Effector memory CD8-positive, alpha-beta T cell (primary cell): Measurements from ENCODE around the gene LZTS3.
A peak's percentile ranks its signal among the peaks of the same experiment; 100 is the strongest.
"Not testable (repeated sequence)": the region's sequence is repeated elsewhere in the genome, so short reads cannot be mapped to it uniquely, and the experiment has no call there.

Experiments
- ATAC-seq: fragments of 150-1000 bp; cut with Tn5 transposase; replicated peaks from 2 replicates; pipeline ENCODE4 v1.10.0; 2021; ENCODE audit warnings: mild to moderate bottlenecking, moderate library complexity
- DNase-seq, 3 experiments: peaks; one replicate each; pipeline ENCODE4 v3.0.0; 2021
- H3K27ac Mint-ChIP-seq, 2 donors: one replicate each; pipeline ENCODE4 v1.8.0; 2022; ENCODE audit warnings: mild to moderate bottlenecking in 2 of 2, mixed read lengths in 2 of 2, moderate library complexity in 2 of 2
- H3K27me3 Mint-ChIP-seq, 2 donors: one replicate each; pipeline ENCODE4 v1.8.0; 2022; ENCODE audit warnings: mixed read lengths in 2 of 2
- H3K36me3 Mint-ChIP-seq: one replicate; pipeline ENCODE4 v1.8.0; 2022; ENCODE audit warnings: mild to moderate bottlenecking, moderate library complexity, mixed read lengths; ENCODE audit not compliant: insufficient read depth
- H3K4me1 Mint-ChIP-seq, 2 donors: one replicate each; pipeline ENCODE4 v1.8.0; 2022; ENCODE audit warnings: low read depth in 2 of 2, mixed read lengths in 2 of 2
- H3K4me3 Mint-ChIP-seq, 2 donors: one replicate each; pipeline ENCODE4 v1.8.0; 2022; ENCODE audit warnings: mild to moderate bottlenecking in 2 of 2, mixed read lengths in 2 of 2, moderate library complexity in 2 of 2
- H3K9me3 Mint-ChIP-seq, 2 donors: one replicate each; pipeline ENCODE4 v1.8.0; 2022; ENCODE audit warnings: mixed read lengths in 2 of 2

The LZTS3 gene

GRCh38 chr20:3158968-3159431, 14.3 kb downstream of the LZTS3 start:
- H3K9me3 Mint-ChIP-seq, result no peaks in the 10 kb centered on the region
- peaks cover 35% of the 10 kb centered on the region for H3K36me3 Mint-ChIP-seq
- no peak for DNase-seq
- peak overlapping the region; percentile 97 to 98 for H3K4me3 Mint-ChIP-seq
- H3K27ac Mint-ChIP-seq, result peak overlapping the region; percentile 97 to 98
- peaks cover 41 to 52% of the 10 kb centered on the region in 2 donors for H3K4me1 Mint-ChIP-seq
- no peaks in the 10 kb centered on the region for H3K27me3 Mint-ChIP-seq
- peak; percentile 18 for ATAC-seq

- Mint-ChIP-seq H3K9me3 (no peaks in the 10 kb centered on the region), H3K4me1 (peaks cover 47 to 61% of the 10 kb centered on the region in 2 donors), H3K27me3 (no peaks in the 10 kb centered on the region), H3K36me3 (peaks cover 35% of the 10 kb centered on the region), H3K27ac (peak overlapping the region; percentile 84 to 85), H3K4me3 (peak overlapping the region; percentile 97 to 98)
- ATAC-seq (peak; percentile 4), DNase-seq (no peak)
These were observed 15.5 kb downstream of the LZTS3 start for GRCh38 chr20:3157817-3158216.

DNA sequence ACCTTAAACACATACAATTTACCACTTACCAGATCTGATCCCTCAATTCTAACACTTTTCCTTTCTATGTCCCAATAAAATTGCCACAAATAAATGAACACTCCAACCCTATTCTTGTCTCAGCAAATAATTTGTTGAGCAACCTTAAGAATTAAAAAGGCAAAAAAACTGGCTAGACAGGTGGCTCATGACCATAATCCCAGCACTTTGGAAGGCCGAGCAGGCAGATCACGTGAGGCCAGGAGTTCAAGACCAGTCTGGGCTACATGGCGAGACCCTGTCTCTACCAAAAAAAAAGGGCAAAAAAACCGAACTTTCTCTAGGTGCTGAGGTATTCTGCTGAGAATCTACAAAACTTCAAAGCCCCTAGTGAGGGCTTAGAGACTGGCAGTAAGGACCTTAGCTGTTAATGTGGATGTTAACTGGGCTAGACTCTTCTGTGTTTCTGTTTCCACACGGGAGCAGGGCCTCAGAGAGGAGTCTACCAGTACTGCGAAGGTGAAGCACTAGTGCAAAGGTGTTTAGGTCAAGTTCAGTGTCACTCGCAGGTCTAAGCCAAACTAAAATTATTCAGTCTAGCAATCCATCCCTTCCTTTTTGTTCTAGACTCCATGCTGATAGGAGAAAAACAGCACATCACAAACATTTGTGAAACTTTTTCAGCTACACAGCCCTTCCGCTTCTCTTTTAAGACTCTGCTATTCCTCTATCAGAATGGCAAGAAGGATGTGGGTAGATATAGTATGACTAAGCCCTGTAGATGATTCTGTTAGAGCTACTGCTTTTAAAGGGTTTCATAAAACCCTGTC, 16.3 kb downstream of the LZTS3 start:
- peaks cover 38% of the 10 kb centered on the region for H3K36me3 Mint-ChIP-seq
- ATAC-seq (peak; percentile 71), DNase-seq (no peak)
- H3K27ac Mint-ChIP-seq, result peak overlapping the region; percentile 84 to 85
- H3K27me3 Mint-ChIP-seq, result no peaks in the 10 kb centered on the region
- H3K4me1 Mint-ChIP-seq, result peaks cover 54 to 68% of the 10 kb centered on the region in 2 donors
- H3K9me3 Mint-ChIP-seq, result no peaks in the 10 kb centered on the region
- peak overlapping the region; percentile 97 to 98 for H3K4me3 Mint-ChIP-seq

- ATAC-seq, H3K4me3 Mint-ChIP-seq, H3K27me3 Mint-ChIP-seq, H3K9me3 Mint-ChIP-seq, DNase-seq: not testable (repeated sequence)
- Mint-ChIP-seq H3K4me1 (peaks cover 49 to 75% of the 10 kb centered on the region in 2 donors), H3K27ac (peak overlapping the region; percentile 44 to 49), H3K36me3 (peaks cover 43% of the 10 kb centered on the region)
These were observed 21.2 kb downstream of the LZTS3 start for GRCh38 chr20:3152057-3152644.

DNA sequence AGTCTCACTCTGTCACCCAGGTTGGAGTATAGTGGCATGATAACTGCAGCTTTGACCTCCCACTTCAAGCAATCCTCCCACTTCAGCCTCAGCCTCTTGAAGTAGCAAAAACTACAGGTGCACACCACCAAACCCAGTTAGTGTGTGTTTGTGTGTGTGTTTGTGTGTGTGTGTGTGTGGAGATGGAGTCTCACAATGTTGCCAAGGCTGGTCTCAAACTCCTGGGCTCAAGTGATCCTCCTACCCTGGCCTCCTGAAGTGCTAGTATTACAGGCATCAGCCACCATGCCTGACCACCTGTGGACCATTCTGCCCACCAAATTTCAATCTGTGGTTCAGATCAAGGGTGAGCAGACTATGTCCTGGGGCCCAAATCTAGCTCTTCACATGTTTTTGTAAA, 22.4 kb downstream of the LZTS3 start:
- peaks cover 46% of the 10 kb centered on the region for H3K36me3 Mint-ChIP-seq
- no peak for ATAC-seq
- H3K27ac Mint-ChIP-seq, result peak overlapping the region in 1 of 2 donors; percentile 54
- DNase-seq, result no peak
- H3K9me3 Mint-ChIP-seq, result no peaks in the 10 kb centered on the region
- no peaks in the 10 kb centered on the region for H3K27me3 Mint-ChIP-seq
- H3K4me1 Mint-ChIP-seq, result peaks cover 47 to 72% of the 10 kb centered on the region in 2 donors
- no peak overlapping the region for H3K4me3 Mint-ChIP-seq

DNA sequence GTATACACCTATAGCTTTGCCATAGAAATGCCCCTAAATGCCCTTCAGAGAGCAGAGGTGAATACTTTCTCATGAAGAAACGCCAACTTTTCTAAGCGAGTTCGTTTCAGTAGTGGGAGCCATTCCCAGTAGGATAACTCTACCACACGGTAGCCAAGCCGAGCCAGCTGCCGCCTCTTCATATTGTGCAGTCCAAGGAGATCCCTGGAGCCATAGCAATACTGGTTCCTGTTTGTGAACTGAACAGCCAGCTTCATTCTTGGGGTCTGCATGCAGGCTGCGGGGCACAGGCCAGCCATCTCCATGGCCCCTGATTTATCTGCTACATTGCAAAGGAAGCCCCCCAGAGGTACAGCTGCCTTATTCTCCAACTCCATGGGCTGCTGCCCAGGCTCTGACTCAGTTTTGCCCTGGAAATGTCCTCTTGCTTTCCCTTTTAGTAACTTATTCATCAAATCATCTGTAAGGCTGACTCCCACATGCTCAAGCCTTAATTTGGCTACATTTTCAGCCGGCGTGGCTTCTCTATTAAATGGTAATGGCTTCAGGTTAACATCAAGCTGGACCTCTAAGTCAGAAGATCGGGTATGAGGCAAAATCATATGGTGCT, 26.5 kb downstream of the LZTS3 start:
- DNase-seq (no peak), ATAC-seq (no peak)
- Mint-ChIP-seq H3K27ac (peak overlapping the region in 1 of 2 donors; percentile 17), H3K27me3 (no peaks in the 10 kb centered on the region), H3K36me3 (peaks cover 52% of the 10 kb centered on the region), H3K4me3 (no peak overlapping the region), H3K9me3 (no peaks in the 10 kb centered on the region), H3K4me1 (peaks cover 30 to 50% of the 10 kb centered on the region in 2 donors)

DNA sequence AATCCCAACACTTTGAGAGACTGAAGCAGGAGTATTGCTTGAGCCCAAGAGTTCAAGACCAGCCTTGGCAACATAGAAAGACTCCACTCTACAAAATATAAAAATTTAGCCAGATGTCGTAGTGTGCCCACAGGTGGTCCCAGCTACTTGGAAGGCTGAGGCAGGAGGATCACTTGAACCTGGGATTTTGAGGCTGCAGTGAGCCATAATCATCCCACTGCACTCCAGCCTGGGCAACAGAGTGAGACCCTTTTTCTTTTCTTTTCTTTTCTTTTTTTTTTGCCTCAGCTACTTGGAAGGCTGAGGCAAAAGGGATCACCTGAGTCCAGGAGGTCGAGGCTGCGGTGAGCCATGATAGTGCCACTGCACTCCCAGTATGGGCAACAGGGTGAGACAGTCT, 31.6 kb downstream of the LZTS3 start:
- Mint-ChIP-seq H3K4me3 (no peak overlapping the region), H3K27ac (no peak overlapping the region), H3K36me3 (peaks cover 34% of the 10 kb centered on the region), H3K4me1 (peaks cover 11 to 29% of the 10 kb centered on the region in 2 donors), H3K9me3 (no peaks in the 10 kb centered on the region), H3K27me3 (no peaks in the 10 kb centered on the region)
- ATAC-seq (no peak), DNase-seq (no peak)

DNA sequence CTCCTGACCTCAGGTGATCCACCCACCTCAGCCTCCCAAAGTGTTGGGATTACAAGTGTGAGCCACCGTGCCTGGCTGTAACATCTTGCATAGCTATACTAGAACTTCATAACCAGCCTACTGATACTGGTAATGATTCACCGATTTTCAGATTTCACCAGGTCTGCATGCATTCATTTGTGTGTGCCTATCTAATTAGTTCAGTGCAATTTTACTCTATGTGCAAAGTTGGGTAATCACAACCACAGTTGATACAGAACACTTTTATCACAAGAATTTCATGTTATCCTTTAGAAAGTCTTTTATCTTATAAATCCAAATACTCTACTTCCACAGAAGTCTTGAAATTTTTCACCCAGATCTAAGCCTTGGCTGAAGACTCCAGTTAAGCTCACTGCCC, 35.9 kb downstream of the LZTS3 start:
- Mint-ChIP-seq H3K4me1 (peaks cover 6 to 18% of the 10 kb centered on the region in 2 donors), H3K27me3 (no peaks in the 10 kb centered on the region), H3K36me3 (peaks cover 11% of the 10 kb centered on the region), H3K4me3 (no peak overlapping the region), H3K9me3 (no peaks in the 10 kb centered on the region), H3K27ac (no peak overlapping the region)
- no peak for DNase-seq
- no peak for ATAC-seq

DNA sequence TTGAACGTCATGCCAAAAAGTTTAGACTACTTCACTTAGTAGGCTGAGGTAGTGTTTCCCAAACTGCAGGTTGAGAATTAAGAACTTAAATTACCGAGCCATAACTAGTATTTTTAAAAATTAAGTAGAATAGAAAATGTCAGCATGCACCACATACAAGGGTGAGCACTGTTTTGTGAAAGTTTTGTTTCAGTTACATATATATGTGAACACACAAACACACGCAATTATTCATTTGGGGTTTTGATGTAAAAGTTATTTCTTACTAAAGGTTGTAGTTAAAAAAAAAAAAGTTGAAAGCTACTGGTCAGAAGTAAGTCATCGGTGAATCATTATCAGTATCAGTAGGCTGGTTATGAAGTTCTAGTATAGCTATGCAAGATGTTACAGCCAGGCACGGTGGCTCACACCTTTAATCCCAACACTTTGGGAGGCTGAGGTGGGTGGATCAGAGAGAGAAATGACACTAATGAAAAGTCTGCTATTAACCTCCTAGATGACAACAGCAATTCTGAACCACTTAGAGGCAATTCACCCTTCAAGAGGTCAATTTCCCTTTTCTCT, 37.8 kb downstream of the LZTS3 start:
- H3K4me1 Mint-ChIP-seq, result peaks cover 6 to 17% of the 10 kb centered on the region in 2 donors
- no peak overlapping the region for H3K4me3 Mint-ChIP-seq
- no peak for DNase-seq
- H3K9me3 Mint-ChIP-seq, result no peaks in the 10 kb centered on the region
- H3K36me3 Mint-ChIP-seq, result peaks cover 8% of the 10 kb centered on the region
- no peaks in the 10 kb centered on the region for H3K27me3 Mint-ChIP-seq
- no peak for ATAC-seq
- H3K27ac Mint-ChIP-seq, result peak overlapping the region in 1 of 2 donors; percentile 8

DNA sequence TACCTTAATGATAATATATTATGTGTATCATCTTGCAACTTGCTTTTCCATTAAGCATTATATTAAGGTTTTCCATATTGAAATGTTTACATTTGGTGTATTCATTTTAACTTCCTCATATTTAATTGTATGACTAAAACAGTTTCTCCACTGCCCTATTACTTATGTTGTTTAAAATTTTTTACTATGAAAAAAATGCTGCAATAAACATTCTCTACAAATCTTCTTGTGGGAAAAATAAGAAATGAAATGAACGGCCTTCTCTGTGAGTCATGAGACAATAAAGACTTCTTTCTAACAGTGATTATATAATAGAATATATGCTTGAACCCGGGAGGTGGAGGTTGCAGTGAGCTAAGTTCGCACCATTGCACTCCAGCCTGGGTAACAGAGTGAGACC, 39.2 kb downstream of the LZTS3 start:
- Mint-ChIP-seq H3K36me3 (peaks cover 6% of the 10 kb centered on the region), H3K4me3 (no peak overlapping the region), H3K27ac (no peak overlapping the region), H3K4me1 (peaks cover 6 to 15% of the 10 kb centered on the region in 2 donors), H3K9me3 (no peaks in the 10 kb centered on the region), H3K27me3 (no peaks in the 10 kb centered on the region)
- no peak for DNase-seq
- ATAC-seq, result no peak

- no peak for DNase-seq
- no peaks in the 10 kb centered on the region for H3K9me3 Mint-ChIP-seq
- peaks cover 5% of the 10 kb centered on the region for H3K36me3 Mint-ChIP-seq
- no peak overlapping the region for H3K27ac Mint-ChIP-seq
- no peak for ATAC-seq
- no peak overlapping the region for H3K4me3 Mint-ChIP-seq
- no peaks in the 10 kb centered on the region for H3K27me3 Mint-ChIP-seq
- peaks cover 2 to 12% of the 10 kb centered on the region in 2 donors for H3K4me1 Mint-ChIP-seq
These were observed 40.2 kb downstream of the LZTS3 start for GRCh38 chr20:3133155-3133554.

- no peak overlapping the region for H3K27ac Mint-ChIP-seq
- no peak for DNase-seq
- H3K4me1 Mint-ChIP-seq, result peaks cover under 1 to 11% of the 10 kb centered on the region in 2 donors
- no peaks in the 10 kb centered on the region for H3K9me3 Mint-ChIP-seq
- H3K4me3 Mint-ChIP-seq, result no peak overlapping the region
- no peak for ATAC-seq
- no peaks in the 10 kb centered on the region for H3K27me3 Mint-ChIP-seq
- H3K36me3 Mint-ChIP-seq, result peaks cover 3% of the 10 kb centered on the region
These were observed 43.2 kb downstream of the LZTS3 start for GRCh38 chr20:3130051-3130600.

DNA sequence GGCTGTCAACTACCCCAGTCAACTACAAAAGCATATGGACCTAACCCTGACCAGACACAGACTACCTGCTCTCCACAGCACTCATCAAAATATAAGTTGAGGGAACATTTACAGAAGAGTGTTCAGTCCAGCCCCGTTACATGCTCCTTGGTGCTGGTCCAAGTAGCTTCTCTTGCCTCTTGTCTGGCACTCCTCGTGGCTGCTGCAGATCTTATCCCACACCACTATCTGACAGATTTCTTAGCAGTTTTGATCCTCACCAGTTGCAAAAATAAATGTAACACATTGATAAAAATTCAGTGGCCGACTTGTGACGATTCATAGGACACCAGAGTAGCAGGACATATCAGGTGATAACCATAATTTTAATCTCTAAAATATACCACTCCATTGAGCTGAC, 44.3 kb downstream of the LZTS3 start:
- H3K36me3 Mint-ChIP-seq, result peaks cover 3% of the 10 kb centered on the region
- ATAC-seq (no peak), DNase-seq (no peak)
- no peaks in the 10 kb centered on the region for H3K27me3 Mint-ChIP-seq
- H3K9me3 Mint-ChIP-seq, result no peaks in the 10 kb centered on the region
- no peak overlapping the region for H3K4me3 Mint-ChIP-seq
- peaks cover 0 to 11% of the 10 kb centered on the region in 2 donors for H3K4me1 Mint-ChIP-seq
- peak overlapping the region in 1 of 2 donors; percentile 50 for H3K27ac Mint-ChIP-seq
